ENCODE measurements around the gene STK32A.

DNA sequence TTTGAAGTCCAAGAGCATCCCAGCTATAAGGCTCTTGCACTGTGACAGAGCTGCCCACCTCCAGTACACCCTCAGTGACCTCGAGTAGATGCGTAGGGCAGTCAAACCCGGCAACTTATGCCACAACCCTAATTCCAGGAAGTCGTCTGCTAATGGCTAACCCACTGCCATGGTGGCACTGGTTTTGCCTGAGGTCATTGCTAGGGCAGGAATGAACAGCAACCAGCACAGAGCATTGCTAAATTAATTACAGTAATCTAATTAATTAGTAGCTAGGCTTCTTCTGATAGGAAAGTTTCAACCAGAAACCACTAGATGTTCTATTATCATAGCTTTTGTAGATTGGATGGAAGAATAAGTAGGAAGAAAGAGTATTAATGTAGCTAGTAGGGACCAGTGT is 152.3 kb downstream of the STK32A start:
- no peak for TF ChIP-seq POLR2A (IDR thresholded peaks at IDR 0.05; ENCODE audit: low read length)
- TF ChIP-seq GATA1 (IDR thresholded peaks at IDR 0.05; ENCODE audit: low read depth, low read length), result no peak

Measured in erythroblast (primary cell).